ENCODE measurements around the gene NOMO2.
"Not testable (repeated sequence)": the region's sequence is repeated elsewhere in the genome, so short reads cannot be mapped to it uniquely, and the experiment has no call there.

Gene NOMO2

DNA sequence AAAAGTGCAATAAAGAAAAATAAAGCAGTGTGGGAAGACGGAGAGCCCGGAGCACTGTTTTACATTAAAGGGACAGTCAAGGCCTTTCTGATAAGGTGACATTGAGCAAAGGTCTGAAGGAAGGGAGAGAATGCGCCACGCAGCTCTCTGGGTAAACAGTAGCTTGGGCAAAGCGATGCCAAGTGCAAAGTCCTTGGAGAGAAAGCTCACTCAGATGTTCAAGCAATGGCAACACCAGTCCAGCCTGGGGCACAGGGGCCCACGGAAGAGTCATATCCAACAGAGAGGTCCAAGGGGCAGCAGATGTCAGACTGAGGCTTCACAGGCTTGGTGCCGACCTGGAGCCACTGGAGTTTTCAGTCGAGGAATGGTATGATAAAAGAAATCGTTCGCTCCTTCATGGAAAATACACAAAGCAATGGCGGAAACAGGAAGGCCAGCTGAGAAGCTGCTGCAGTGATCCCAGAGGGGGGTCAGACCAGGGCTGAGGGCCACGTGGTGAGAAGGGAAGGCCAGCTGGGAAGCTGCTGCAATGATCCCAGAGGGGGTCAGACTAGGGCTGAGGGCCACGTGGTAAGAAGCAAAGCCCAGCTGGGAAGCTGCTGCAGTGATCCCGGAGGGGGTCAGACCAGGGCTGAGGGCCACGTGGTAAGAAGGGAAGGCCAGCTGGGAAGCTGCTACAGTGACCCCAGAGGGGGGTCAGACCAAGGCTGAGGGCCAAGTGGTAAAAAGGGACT, 40.3 kb downstream of the NOMO2 start:
- not testable (repeated sequence) for DNase-seq (ENCODE audit: low read depth in 2 of 2)

DNA sequence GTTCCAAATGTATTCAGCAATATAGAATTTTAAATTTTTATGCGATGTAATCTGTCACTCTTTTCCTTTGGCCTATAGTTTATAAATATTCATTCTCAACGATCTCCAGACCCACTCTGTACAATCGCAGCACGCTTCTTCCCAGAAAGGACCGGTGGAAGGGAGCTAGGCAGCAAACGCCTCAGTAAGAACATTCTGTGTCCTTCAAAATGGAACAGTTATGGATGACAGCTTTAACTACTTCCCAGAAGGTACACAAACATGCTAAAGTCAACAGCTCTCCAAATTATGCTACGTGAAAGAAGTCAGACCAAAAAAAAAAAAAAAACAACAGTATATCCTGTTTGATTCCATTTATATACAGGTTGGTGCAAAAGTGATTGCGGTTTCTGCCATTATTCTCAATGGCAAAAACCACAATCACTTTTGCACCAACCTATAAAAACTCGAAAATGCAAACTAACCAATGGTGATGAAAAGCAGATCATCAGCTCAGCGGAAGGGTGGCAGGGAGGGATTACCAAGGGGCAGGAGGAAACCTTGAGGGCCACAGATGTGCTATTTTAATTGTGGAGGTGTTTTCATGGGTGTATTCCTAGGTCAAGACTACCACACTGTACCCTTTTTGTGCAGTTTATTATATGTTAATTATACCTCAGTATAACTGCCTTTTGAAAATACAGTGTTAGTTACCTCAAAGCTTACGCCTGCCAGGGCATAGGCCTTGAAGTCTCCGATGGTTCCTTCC, 43.2 kb downstream of the NOMO2 start:
- not testable (repeated sequence) for DNase-seq (ENCODE audit: low read depth in 2 of 2)

DNA sequence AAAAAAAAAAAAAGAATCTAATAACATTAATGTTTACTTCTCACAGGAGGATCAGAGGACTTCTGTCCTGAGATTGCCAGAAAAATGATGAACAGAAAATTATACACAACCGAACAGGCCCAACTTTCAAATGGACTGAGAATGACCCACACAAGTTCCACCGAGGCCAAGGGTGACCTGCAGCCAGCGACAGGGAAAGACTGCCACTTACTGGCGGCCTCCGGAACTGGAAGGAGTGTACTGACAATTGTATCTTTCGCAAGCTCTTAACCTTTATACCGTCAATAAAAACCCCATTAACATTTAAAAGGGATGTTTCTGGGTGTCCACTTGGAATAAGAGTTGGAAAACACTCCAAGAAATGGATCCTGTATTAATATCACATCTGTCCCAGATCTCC, 63.5 kb downstream of the NOMO2 start:
- DNase-seq (ENCODE audit: low read depth in 2 of 2), result not testable (repeated sequence)

DNA sequence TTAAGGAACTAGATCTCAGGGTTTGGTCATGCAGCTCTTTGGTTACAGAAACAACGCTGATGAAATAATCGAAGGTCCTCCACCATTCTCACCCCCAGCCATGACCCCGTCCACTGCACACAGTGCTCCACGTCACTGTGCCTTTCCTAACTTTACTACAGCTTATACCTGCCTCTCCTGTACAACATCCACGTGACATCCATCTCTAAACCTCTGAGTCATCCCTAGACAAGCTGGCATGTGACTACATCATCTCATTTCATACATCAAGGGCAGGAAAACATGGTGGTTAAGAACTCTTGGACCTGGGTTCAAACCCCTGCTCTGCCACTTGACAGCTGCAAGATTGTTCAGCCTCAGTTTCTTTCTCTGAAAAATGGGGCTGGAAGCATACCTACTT, 64.9 kb downstream of the NOMO2 start:
- DNase-seq (ENCODE audit: low read depth in 2 of 2), result not testable (repeated sequence)

DNA sequence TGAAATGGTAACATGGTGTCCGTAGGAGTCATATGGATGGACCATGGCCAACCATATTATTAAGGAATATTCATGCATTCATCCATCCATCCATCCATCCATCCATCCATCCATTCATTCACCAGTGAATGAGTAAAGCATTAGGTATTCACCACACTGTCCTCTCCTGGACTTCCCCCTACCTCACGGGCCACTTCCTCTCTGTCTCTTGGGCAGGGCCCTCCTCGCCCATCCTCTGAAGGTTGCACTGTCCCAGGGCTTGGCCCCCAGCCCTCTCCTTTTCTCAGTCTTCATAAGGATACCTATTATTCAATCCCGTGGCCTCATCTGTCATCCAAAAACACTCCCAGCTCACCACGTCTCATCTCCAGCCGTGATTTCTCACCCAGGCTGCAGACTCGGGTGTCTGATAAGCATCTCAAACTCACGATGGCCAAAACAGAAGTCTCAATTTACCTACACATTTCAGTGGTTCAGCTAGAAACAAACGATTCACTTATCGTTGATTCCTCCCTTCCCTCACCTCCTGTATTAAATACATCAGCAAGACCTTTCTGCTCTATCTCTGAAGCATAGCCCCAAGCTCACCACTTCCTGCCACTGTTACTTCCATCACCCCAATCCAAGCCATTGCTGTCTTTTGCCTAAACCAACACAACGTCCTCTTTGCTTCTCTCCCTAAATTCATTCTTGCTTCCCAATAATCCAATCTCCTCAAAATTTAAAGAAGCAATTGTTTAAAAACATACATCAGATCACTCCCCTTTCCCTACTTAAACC, 69.6 kb downstream of the NOMO2 start:
- DNase-seq (ENCODE audit: low read depth in 2 of 2), result not testable (repeated sequence)

DNA sequence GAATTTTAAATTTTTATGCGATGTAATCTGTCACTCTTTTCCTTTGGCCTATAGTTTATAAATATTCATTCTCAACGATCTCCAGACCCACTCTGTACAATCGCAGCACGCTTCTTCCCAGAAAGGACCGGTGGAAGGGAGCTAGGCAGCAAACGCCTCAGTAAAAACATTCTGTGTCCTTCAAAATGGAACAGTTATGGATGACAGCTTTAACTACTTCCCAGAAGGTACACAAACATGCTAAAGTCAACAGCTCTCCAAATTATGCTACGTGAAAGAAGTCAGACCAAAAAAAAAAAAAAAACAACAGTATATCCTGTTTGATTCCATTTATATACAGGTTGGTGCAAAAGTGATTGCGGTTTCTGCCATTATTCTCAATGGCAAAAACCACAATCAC, 125.9 kb downstream of the NOMO2 start:
- DNase-seq (ENCODE audit: low read depth in 2 of 2), result not testable (repeated sequence)

DNA sequence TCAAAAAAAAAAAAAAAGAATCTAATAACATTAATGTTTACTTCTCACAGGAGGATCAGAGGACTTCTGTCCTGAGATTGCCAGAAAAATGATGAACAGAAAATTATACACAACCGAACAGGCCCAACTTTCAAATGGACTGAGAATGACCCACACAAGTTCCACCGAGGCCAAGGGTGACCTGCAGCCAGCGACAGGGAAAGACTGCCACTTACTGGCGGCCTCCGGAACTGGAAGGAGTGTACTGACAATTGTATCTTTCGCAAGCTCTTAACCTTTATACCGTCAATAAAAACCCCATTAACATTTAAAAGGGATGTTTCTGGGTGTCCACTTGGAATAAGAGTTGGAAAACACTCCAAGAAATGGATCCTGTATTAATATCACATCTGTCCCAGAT, 146.1 kb downstream of the NOMO2 start:
- not testable (repeated sequence) for DNase-seq (ENCODE audit: low read depth in 2 of 2)

DNA sequence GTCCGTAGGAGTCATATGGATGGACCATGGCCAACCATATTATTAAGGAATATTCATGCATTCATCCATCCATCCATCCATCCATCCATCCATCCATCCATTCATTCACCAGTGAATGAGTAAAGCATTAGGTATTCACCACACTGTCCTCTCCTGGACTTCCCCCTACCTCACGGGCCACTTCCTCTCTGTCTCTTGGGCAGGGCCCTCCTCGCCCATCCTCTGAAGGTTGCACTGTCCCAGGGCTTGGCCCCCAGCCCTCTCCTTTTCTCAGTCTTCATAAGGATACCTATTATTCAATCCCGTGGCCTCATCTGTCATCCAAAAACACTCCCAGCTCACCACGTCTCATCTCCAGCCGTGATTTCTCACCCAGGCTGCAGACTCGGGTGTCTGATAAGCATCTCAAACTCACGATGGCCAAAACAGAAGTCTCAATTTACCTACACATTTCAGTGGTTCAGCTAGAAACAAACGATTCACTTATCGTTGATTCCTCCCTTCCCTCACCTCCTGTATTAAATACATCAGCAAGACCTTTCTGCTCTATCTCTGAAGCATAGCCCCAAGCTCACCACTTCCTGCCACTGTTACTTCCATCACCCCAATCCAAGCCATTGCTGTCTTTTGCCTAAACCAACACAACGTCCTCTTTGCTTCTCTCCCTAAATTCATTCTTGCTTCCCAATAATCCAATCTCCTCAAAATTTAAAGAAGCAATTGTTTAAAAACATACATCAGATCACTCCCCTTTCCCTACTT, 152.2 kb downstream of the NOMO2 start:
- DNase-seq (ENCODE audit: low read depth in 2 of 2), result not testable (repeated sequence)

DNA sequence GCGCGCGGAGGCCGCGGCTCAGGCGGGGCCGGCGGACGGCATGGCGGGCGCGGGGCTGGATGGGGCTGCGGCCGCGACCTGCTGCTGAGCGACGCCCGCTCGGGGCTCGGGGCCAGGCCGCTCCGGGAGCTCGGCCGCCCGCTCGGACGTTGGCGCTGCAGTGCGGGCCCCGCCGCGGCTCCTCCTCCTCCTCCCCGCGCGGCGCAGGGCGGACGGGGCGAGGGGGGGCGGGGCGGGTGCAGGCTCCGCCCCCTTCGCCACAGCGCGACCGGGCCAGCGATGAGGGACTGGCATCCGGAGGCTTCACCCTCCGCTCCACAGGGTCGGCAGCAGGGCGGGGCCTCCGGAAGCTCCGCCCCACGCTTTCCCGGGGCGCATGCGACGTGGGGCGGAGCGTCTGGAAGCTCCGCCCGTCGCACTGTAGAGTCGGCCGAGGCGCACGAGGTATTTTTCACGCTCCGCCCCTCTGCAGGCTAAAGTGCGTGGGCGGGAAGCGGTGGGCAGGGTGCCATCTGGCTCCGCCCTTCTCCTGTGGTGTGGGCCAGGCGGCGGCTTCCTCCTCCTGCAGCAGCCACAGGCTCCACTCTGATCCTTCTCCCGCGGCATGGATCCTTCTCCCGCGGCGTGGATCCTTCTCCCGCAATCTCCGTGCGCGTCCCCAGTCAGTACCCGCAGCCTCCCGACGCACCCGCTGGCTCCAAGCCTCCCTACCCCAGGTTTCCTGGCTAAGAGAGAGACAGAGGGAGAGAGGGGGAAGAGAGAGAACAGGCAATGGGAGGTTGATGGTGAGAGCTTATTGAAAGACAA, 159.8 kb downstream of the NOMO2 start:
- not testable (repeated sequence) for DNase-seq (ENCODE audit: low read depth in 2 of 2)

DNA sequence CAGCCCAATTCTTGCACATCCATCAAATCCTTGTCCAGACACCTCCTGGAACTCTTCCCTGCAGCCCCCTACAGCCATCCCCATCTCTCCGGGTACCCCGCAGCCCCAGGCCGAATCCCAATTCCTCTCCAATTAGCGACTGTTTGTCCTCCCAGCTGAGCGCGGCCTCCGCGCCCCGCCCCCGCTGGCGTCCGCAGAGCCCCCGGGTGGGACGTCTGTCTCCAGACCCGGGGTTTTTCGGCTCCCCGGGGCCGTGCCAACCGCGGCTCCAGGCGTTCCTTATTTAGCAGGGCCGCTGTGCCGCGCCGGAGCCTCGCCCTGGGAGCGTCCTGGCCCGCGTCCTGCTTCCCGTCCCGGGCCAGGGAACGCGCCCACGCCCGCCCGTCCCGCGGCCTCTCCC, 160.7 kb downstream of the NOMO2 start:
- DNase-seq (ENCODE audit: low read depth in 2 of 2), result peak; percentile 0 to 3

DNA sequence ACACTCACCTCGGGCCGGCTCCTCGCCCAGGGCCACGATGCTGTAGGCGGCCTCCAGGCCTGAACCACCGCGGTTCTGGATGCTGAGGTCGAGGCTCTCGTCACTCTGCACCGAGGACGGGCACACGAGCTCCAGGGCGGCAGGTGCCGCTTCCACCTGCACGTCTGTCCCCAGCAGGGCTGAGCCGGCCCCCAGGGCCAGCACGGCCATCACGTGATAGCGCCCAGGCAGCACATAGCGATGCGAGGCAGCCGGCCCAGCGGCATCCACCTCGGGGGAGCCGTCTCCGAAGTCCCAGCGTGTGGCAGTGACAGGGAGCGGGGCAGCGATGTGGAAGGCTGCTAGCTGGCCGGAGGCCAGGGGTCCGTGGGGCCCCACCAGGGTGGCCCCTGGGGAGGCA, 167.5 kb downstream of the NOMO2 start:
- DNase-seq (ENCODE audit: low read depth in 2 of 2), result not testable (repeated sequence)

DNA sequence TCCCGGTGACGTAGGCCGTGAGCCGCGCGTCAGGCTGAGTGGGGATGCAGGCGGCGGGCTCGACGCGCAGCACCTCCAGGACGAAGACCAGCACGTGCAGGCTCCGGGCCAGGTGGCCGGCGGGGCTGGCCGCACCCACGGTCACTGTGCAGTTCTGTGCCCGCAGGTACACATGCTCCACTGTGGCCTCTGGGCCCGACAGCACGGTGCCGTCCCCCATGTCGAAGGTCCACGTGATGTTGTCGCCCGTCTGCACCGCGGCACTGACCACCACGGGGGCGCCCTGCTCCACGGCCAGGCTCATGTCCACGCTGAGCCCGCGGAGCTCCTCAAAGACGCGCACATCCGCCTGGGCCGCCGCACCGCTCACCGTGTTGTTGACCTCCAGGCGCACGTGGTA, 174.1 kb downstream of the NOMO2 start:
- not testable (repeated sequence) for DNase-seq (ENCODE audit: low read depth in 2 of 2)

DNA sequence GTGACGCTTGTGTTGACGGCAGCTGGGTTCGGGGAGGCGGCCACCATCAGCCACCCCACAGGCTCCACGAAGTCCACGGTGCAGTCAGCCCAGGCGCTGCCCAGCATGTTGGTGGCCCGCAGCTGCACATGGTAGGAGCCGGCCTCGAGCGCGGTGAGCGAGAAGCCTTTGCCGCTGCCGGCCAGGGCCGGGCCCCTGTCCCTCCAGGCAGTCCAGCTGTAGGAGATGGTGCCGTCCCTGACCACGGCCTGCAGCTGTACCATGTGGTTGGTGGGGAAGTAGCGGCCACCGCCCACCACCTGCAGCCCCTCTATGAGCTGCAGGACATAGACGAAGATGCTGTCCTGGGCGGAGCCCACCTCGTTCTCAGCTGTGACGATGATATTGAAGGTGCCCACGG, 175.4 kb downstream of the NOMO2 start:
- not testable (repeated sequence) for DNase-seq (ENCODE audit: low read depth in 2 of 2)

DNA sequence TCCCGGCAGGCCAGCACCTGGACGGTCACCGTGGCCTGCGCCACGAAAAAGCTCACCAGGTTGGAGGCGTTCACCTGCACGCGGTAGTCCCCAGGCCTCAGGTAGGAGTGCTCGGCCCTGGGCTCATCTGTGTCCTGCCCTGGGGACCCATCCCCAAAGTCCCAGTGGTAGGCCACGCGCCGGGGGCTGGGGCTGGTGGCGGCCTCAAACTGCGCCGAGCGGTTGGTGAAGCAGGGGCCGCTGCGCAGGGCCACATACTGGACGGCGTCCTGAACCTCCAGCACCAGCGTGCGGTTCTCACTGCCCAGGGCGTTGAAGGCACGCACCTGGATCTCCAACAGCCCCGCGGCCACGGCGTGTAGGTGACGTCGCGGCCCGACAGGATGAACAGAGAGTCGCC, 176.6 kb downstream of the NOMO2 start:
- not testable (repeated sequence) for DNase-seq (ENCODE audit: low read depth in 2 of 2)

DNA sequence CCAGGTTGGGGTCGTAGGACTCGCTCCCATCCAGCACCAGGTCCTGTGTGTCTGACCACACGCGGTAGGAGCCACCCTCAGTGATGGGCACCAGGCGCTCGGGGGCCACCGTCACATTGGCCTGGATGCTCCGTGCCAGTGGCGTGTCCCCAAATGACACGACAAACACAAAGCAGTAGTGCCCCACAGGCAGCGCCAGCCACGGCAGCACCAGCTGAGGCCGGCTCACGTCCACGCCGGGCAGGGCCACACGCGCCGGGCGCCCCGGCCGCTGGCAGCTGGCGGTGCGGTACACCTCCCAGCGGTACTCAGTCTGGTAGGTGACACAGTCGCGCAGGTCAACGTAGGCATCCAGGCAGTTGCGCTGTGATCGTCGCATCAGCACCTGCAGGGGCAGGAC, 177.0 kb downstream of the NOMO2 start:
- DNase-seq (ENCODE audit: low read depth in 2 of 2), result not testable (repeated sequence)

DNA sequence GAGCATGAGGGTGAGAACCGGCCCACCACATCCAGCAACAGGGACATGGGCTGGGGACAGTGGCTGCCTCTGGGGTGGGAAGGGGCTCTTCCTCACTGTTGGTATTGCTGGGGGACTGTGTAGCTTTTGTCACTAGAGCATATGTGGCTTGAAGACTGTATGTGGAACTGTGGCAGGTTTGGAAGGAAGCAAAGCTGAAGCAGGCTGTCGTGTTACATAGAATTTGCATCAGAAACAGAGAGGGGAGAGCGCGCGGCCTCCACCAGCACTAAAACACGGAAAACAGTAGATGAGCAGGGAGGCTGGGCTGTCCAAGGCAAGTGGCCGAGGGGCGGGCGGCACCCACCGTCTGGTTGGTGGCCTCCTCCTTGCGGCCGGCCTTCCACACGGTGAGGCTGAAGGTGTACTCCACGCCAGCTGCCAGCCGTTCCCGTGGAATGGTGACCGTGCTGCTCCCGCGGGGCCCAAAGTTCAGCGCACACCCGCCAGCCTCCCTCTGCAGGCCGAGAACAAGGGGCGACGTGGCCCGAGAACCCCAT, 177.7 kb downstream of the NOMO2 start:
- DNase-seq (ENCODE audit: low read depth in 2 of 2), result not testable (repeated sequence)

DNA sequence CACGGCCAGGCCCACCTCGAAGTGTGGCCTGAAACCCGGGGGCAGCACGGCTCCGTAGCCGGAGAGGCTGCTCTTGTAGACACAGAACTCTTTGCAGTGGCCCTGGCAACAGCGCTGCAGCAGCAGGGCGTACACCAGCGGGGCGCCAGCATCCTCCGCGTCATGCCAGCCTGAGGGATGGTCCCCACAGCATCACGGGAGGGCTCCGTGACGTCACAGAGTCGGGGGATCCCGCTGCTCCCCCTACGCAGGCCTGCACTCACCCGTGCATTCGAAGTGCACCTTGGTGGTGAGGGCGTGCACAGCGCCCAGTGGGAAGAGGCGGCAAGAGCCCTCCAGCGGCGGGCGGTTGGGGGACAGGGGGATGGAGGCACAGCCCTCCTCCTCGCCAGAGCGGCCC, 179.2 kb downstream of the NOMO2 start:
- not testable (repeated sequence) for DNase-seq (ENCODE audit: low read depth in 2 of 2)
